H1 (cell line): ENCODE results near the gene CHD9. TPM values are rescaled to one million over a fixed set of nuclear protein-coding genes. Genes with fewer than 3 reads are reported as not detected.

Source experiments
- CTCF ChIA-PET: fragments of 300-600 bp; sonication (Branson Sonifier 250); formaldehyde crosslinking; loops from one replicate; lab custom pipeline; 2021; ENCODE audit not compliant: partially characterized antibody; lab: Charles Lee
- POLR2A ChIA-PET: fragments of 300-600 bp; sonication (Branson Sonifier 250); formaldehyde crosslinking; loops from one replicate; lab custom pipeline; 2021; ENCODE audit warnings: inconsistent platforms; ENCODE audit not compliant: partially characterized antibody; lab: Charles Lee
- DNase-seq, 2 experiments: peaks; one replicate each; pipeline versions ENCODE4 v3.0.0 to v3.0.0-alpha.2; 2010 to 2022; ENCODE audit warnings: low spot score in 2 of 2, low read depth in 1 of 2, mixed read lengths in 1 of 2
- FAIRE-seq: peaks from 2 replicates; lab custom pipeline; 2011; peaks lifted over from hg19 to GRCh38; lab: Jason Lieb, UNC
- H2AFZ ChIP-seq: 2 replicates; pipeline ENCODE4 v1.8.1; 2012; ENCODE audit warnings: low read length, inconsistent platforms
- H2AK5ac ChIP-seq: 2 replicates; pipeline ENCODE4 v1.6.1; 2013; ENCODE audit warnings: low read depth, low read length
- H2BK120ac ChIP-seq: replicated peaks from 2 replicates; pipeline ENCODE3; 2013; ENCODE audit warnings: low read depth, low read length, inconsistent platforms
- H2BK12ac ChIP-seq: 2 replicates; pipeline ENCODE4 v1.6.1; 2013; ENCODE audit warnings: low read depth, low read length
- H2BK15ac ChIP-seq: 2 replicates; pipeline ENCODE4 v1.6.1; 2013; ENCODE audit warnings: low read length
- H2BK20ac ChIP-seq: 2 replicates; pipeline ENCODE4 v1.6.1; 2013; ENCODE audit warnings: low read length
- H2BK5ac ChIP-seq: 2 replicates; pipeline ENCODE4 v1.6.1; 2013; ENCODE audit warnings: low read depth, low read length
- H3K14ac ChIP-seq: 2 replicates; pipeline ENCODE4 v1.6.1; 2013; ENCODE audit warnings: inconsistent platforms; ENCODE audit not compliant: insufficient read length
- H3K18ac ChIP-seq: 2 replicates; pipeline ENCODE4 v1.6.1; 2013; ENCODE audit warnings: low read length; ENCODE audit errors: extremely low read depth
- H3K23ac ChIP-seq: 2 replicates; pipeline ENCODE4 v1.6.1; 2013; ENCODE audit warnings: inconsistent platforms; ENCODE audit not compliant: insufficient read length
- H3K23me2 ChIP-seq: 2 replicates; pipeline ENCODE4 v1.6.1; 2013; ENCODE audit warnings: low read depth, low read length
- H3K27ac ChIP-seq: 2 replicates; pipeline ENCODE4 v1.6.1; 2011; ENCODE audit warnings: low read depth, low read length, inconsistent platforms
- H3K27me3 ChIP-seq, 4 experiments: replicated peaks in 1 of 4; 1 replicate in 1 of 4; 2 replicates in 3 of 4; pipeline versions ENCODE4 v1.6.1 to v1.8.1; 2011 to 2013; ENCODE audit warnings: low read length in 3 of 4, mild to moderate bottlenecking in 3 of 4, inconsistent platforms in 2 of 4, mixed read lengths in 2 of 4, moderate library complexity in 1 of 4; ENCODE audit not compliant: control insufficient read depth in 3 of 4, insufficient read depth in 3 of 4; ENCODE audit errors: extremely low read depth in 1 of 4
- H3K36me3 ChIP-seq, 4 experiments: 2 replicates each; pipeline versions ENCODE4 v1.6.1 to v1.8.1; 2011 to 2013; ENCODE audit warnings: mild to moderate bottlenecking in 4 of 4, low read length in 3 of 4, moderate library complexity in 2 of 4, control low read depth in 1 of 4, inconsistent platforms in 1 of 4; ENCODE audit not compliant: insufficient read depth in 4 of 4, control insufficient read depth in 2 of 4
- H3K4ac ChIP-seq: replicated peaks from 2 replicates; pipeline ENCODE3; 2013; ENCODE audit warnings: low read length, low read depth, mixed read lengths, inconsistent platforms; ENCODE audit not compliant: insufficient read length
- H3K4me1 ChIP-seq, 4 experiments: replicated peaks in 1 of 4; 1 replicate in 1 of 4; 2 replicates in 3 of 4; pipeline versions ENCODE4 v1.6.1 to v1.8.1; 2011 to 2013; ENCODE audit warnings: low read length in 3 of 4, inconsistent platforms in 2 of 4, mixed read lengths in 1 of 4; ENCODE audit not compliant: insufficient read depth in 4 of 4, control insufficient read depth in 3 of 4
- H3K4me2 ChIP-seq, 2 experiments: 2 replicates each; pipeline versions ENCODE4 v1.6.1 to v1.8.1; 2011 to 2013; ENCODE audit warnings: low read depth in 2 of 2, low read length in 2 of 2, control low read depth in 1 of 2, inconsistent platforms in 1 of 2, mild to moderate bottlenecking in 1 of 2; ENCODE audit not compliant: insufficient read depth in 1 of 2
- H3K4me3 ChIP-seq, 4 experiments: fragments of 200-600, 300-600 bp in 1 of 4; sonication (generic), shearing (Covaris generic), sonication (Bioruptor Twin) in 1 of 4; 2 replicates each; pipeline versions ENCODE4 v1.5.1 to v1.8.1; 2011 to 2016; ENCODE audit warnings: low read length in 4 of 4, low read depth in 3 of 4, control low read depth in 2 of 4, inconsistent platforms in 2 of 4, mild to moderate bottlenecking in 2 of 4, mixed read lengths in 1 of 4, moderate library complexity in 1 of 4; ENCODE audit not compliant: insufficient read depth in 2 of 4; ENCODE audit errors: extremely low read depth in 1 of 4
- H3K56ac ChIP-seq: replicated peaks from 2 replicates; pipeline ENCODE3; 2013; ENCODE audit warnings: low read depth, mild to moderate bottlenecking, mixed read lengths, low read length, inconsistent platforms; ENCODE audit not compliant: insufficient read length
- H3K79me1 ChIP-seq: 2 replicates; pipeline ENCODE4 v1.6.1; 2013; ENCODE audit warnings: low read depth, low read length, control low read depth
- H3K79me2 ChIP-seq, 2 experiments: 2 replicates each; pipeline versions ENCODE4 v1.6.1 to v1.8.1; 2012 to 2013; ENCODE audit warnings: low read length in 2 of 2, mild to moderate bottlenecking in 2 of 2, inconsistent platforms in 1 of 2; ENCODE audit not compliant: insufficient read depth in 2 of 2, control insufficient read depth in 1 of 2
- H3K9ac ChIP-seq, 4 experiments: replicated peaks in 1 of 4; 1 replicate in 1 of 4; 2 replicates in 3 of 4; pipeline versions ENCODE4 v1.6.1 to v1.8.1; 2011 to 2013; ENCODE audit warnings: low read depth in 3 of 4, low read length in 3 of 4, control low read depth in 2 of 4, mild to moderate bottlenecking in 2 of 4, moderate library complexity in 2 of 4, inconsistent platforms in 1 of 4; ENCODE audit errors: extremely low read depth in 1 of 4
- H3K9me3 ChIP-seq, 2 experiments: 2 replicates each; pipeline versions ENCODE4 v1.6.1 to v1.8.1; 2012 to 2013; ENCODE audit warnings: mild to moderate bottlenecking in 2 of 2, moderate library complexity in 2 of 2, control low read depth in 1 of 2, inconsistent platforms in 1 of 2, low read depth in 1 of 2, low read length in 1 of 2, mixed read lengths in 1 of 2; ENCODE audit not compliant: insufficient read depth in 2 of 2
- H4K20me1 ChIP-seq, 2 experiments: replicated peaks in 1 of 2; 2 replicates each; pipeline versions ENCODE3 to v1.8.1; 2011 to 2013; ENCODE audit warnings: inconsistent platforms in 2 of 2, low read length in 2 of 2, mild to moderate bottlenecking in 1 of 2; ENCODE audit not compliant: insufficient read depth in 2 of 2, control insufficient read depth in 1 of 2
- H4K5ac ChIP-seq: 2 replicates; pipeline ENCODE4 v1.6.1; 2013; ENCODE audit warnings: low read length, low read depth, mixed read lengths, inconsistent platforms; ENCODE audit not compliant: insufficient read length
- H4K8ac ChIP-seq: 2 replicates; pipeline ENCODE4 v1.8.0; 2013; ENCODE audit warnings: mild to moderate bottlenecking, moderate library complexity, low read length, inconsistent platforms; ENCODE audit not compliant: insufficient read depth; ENCODE audit errors: extremely low read depth
- H4K91ac ChIP-seq: replicated peaks from 2 replicates; pipeline ENCODE3; 2013; ENCODE audit warnings: low read length, mixed read lengths, inconsistent platforms; ENCODE audit not compliant: insufficient read length
- ATF3 ChIP-seq: IDR thresholded peaks from 2 replicates; pipeline ENCODE4 v1.6.1; 2011; ENCODE audit warnings: low read depth, mild to moderate bottlenecking, low read length; ENCODE audit not compliant: insufficient read depth
- BRCA1 ChIP-seq: IDR thresholded peaks from 2 replicates; pipeline ENCODE4 v1.6.1; 2012; ENCODE audit warnings: low read depth, low read length, improper control_type of control experiment
- NRF1 ChIP-seq: IDR thresholded peaks from 2 replicates; pipeline ENCODE4 v1.6.1; 2011; ENCODE audit warnings: mild to moderate bottlenecking, low read depth, low read length, improper control_type of control experiment
- WGBS, 2 experiments: shearing (Covaris generic) in 1 of 2; methylation state at CpG; one replicate each; pipeline versions ENCODE4 v1.1.6 to v1.1.7; 2013 to 2015; ENCODE audit warnings: low lambda C conversion rate in 2 of 2, mixed read lengths in 2 of 2, inconsistent platforms in 1 of 2, low coverage in 1 of 2, missing lambda C conversion rate in 1 of 2; ENCODE audit not compliant: insufficient replicate concordance in 2 of 2, insufficient coverage in 1 of 2, insufficient read length in 1 of 2; ENCODE audit errors: extremely low coverage in 1 of 2, missing lambda C conversion rate in 1 of 2; 5-methylcytosine and 5-hydroxymethylcytosine counted together
- polyA plus RNA-seq, 7 experiments: library from polyadenylated mRNA; depleted of rRNA in 3 of 7; stranded (reverse) in 5 of 7; unstranded in 2 of 7; fragments of >200 nt in 5 of 7; fragments of 200-250 nt in 2 of 7; gene quantifications; 1 replicate in 5 of 7; 2 replicates in 1 of 7; 4 replicates in 1 of 7; pipeline versions ENCODE4 v1.2.1 to v1.2.3, GENCODE V29; 2011 to 2013; ENCODE audit warnings: missing spikeins in 2 of 7, mixed read lengths in 2 of 7
- total RNA-seq: library from RNA; stranded (reverse); fragmentation: NEBNext Ultra II Directional; extraction: Animal tissue kit (Norgen Biotek cat#: 25700); gene quantifications from 2 replicates; pipeline ENCODE4 v1.2.1, GENCODE V29; 2021

The CHD9 gene
- total and polyA plus RNA-seq, 2 of the 8 experiments (the other 6 are each of a cell fraction or from before 2014, with no cell fraction given) = 9.9 to 32.4 TPM

GRCh38 chr16:53100889-53101288, 46.1 kb downstream of the CHD9 start:
- H2BK15ac ChIP-seq = no peak overlapping the region
- no peak overlapping the region for H4K91ac ChIP-seq
- POLR2A ChIA-PET = interaction anchor here (1.0 to 3.4 kb wide), 3 partner anchors 10 to 46 kb away, joined by 3 to 15 read pairs (median 14); partner anchors contain the start of gene CHD9
- no peaks in the 10 kb centered on the region for H3K27me3 ChIP-seq
- no peak overlapping the region for H3K4ac ChIP-seq
- H4K5ac ChIP-seq = no peak overlapping the region
- H3K4me2 ChIP-seq = no peak overlapping the region; a peak in 1 of 4 replicates
- no peak overlapping the region for H2BK12ac ChIP-seq
- H3K9ac ChIP-seq = no peak overlapping the region
- DNase-seq = no peak
- H3K56ac ChIP-seq = no peak overlapping the region
- H3K36me3 ChIP-seq = no peaks in the 10 kb centered on the region
- no peak overlapping the region for H2AFZ ChIP-seq
- no peak overlapping the region for H3K23ac ChIP-seq
- H3K4me1 ChIP-seq = peaks cover 5 to 12% (median 9%) of the 10 kb centered on the region in 4 experiments
- no peaks in the 10 kb centered on the region for H3K79me1 ChIP-seq
- no peak overlapping the region for H4K8ac ChIP-seq
- TF ChIP-seq NRF1 (no peak), ATF3 (no peak), BRCA1 (no peak)
- 89% methylated on average over 1 of the region's 1 CpG; no CpG with 5 or more reads in 1 of the 2 experiments for WGBS, 2 experiments
- H2BK5ac ChIP-seq = no peak overlapping the region
- H3K18ac ChIP-seq = no peak overlapping the region
- CTCF ChIA-PET = interaction anchor here (0.8 to 1.9 kb wide), 6 partner anchors 9 to 117 kb away, joined by 3 to 6 read pairs (median 4); no protein-coding TSS in a partner anchor
- H2BK20ac ChIP-seq = no peak overlapping the region
- H3K4me3 ChIP-seq = no peak overlapping the region
- no peaks in the 10 kb centered on the region for H4K20me1 ChIP-seq
- H3K27ac ChIP-seq = no peak overlapping the region
- H3K14ac ChIP-seq = no peak overlapping the region
- no peak for FAIRE-seq
- H2AK5ac ChIP-seq = no peak overlapping the region
- no peak overlapping the region for H2BK120ac ChIP-seq
- no peaks in the 10 kb centered on the region for H3K9me3 ChIP-seq
- H3K23me2 ChIP-seq = 0 out of 2 replicates have a peak, but pooled peaks cover 4% of the 10 kb centered on the region
- H3K79me2 ChIP-seq = peaks cover 0 to 9% of the 10 kb centered on the region in 2 experiments; a peak in 2 of 4 replicates
